ENCODE results near the gene DPF1. TPM values are rescaled to one million over a fixed set of nuclear protein-coding genes. Genes with fewer than 3 reads are reported as not detected.
A peak's percentile ranks its signal among the peaks of the same experiment; 100 is the strongest.

The DPF1 gene
- polyA plus RNA-seq, 3 donors from 2014 or later = not detected

DNA sequence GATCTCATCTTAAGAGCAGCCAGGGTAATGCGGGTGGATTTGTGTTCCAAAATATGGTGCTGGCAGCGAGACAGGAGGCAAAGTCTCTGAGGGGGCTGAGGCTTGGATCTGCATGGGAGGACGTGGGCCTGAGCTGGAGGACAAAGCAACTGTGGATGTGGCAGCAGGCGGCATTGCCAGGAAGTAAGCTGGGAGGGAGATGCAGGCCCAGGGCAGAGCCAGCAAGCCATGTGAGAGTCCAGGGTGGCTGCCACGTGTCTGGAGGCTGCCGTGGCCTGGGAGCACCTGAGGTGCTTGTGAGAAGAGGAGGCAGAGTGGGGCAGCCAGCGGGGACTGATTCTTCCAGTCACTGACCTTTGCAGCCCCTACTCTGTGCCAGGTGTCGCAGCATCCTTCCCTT is 52.0 kb downstream of the DPF1 start:
- no peak overlapping the region for H3K4me3 Mint-ChIP-seq
- H3K36me3 Mint-ChIP-seq = peaks cover 3 to 8% (median 5%) of the 10 kb centered on the region in 3 donors
- no peaks in the 10 kb centered on the region for H3K27me3 Mint-ChIP-seq (ENCODE audit: low read depth in 3 of 3)
- H3K9me3 Mint-ChIP-seq = no peaks in the 10 kb centered on the region
- peak overlapping the region in 2 of 6 donors; percentile 14 to 23 for H3K27ac Mint-ChIP-seq
- H3K4me1 Mint-ChIP-seq = no peaks in the 10 kb centered on the region
- no peak for DNase-seq

DNA sequence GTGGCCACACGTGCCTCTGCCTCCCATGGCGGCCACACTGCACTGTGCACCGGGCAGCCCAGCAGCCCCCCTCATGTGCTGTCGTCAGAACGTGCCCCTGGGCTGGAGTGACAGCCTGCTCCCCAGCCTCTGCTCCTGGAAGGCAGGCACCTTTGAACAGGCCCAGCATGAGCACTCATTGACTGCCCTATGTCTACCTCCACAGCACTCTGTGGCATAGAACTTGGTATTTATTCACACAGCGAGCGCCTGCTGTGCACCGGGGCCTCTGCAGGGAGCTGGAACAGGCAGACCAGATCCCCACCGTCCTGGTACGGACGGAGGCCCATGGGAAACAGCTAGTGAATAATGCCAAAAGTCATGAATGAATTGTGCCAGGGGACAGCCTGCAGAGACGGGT is 53.7 kb downstream of the DPF1 start:
- Mint-ChIP-seq H3K4me3 (no peak overlapping the region), H3K9me3 (no peaks in the 10 kb centered on the region), H3K27me3 (ENCODE audit: low read depth in 3 of 3) (no peaks in the 10 kb centered on the region), H3K4me1 (no peaks in the 10 kb centered on the region), H3K36me3 (peaks cover 5 to 14% (median 13%) of the 10 kb centered on the region in 3 donors), H3K27ac (no peak overlapping the region)
- DNase-seq = no peak

DNA sequence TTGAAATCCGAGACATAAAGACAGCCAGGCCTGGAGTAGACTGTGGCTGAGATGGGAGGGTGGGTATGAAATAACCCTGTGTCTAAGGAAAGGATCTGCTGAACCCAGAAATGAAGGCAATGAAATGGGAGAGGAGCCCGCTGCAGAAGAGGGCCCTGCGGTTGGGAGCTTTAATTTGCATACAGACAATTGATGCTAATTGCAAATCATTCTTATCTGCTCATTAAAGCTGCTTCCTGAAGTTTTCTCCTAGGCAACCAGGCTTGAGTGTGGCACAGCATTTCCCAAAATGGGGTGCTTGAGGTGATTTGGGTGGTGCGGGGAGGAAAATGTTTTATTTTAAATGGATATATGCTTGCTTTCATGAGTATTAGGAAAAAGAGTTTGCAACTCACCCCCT is 55.4 kb downstream of the DPF1 start:
- no peaks in the 10 kb centered on the region for H3K9me3 Mint-ChIP-seq
- no peak overlapping the region for H3K27ac Mint-ChIP-seq
- H3K4me1 Mint-ChIP-seq = no peaks in the 10 kb centered on the region
- H3K27me3 Mint-ChIP-seq (ENCODE audit: low read depth in 3 of 3) = no peaks in the 10 kb centered on the region
- H3K4me3 Mint-ChIP-seq = no peak overlapping the region
- peaks cover 11 to 26% (median 20%) of the 10 kb centered on the region in 3 donors for H3K36me3 Mint-ChIP-seq
- no peak for DNase-seq

- no peaks in the 10 kb centered on the region for H3K27me3 Mint-ChIP-seq (ENCODE audit: low read depth in 3 of 3)
- H3K36me3 Mint-ChIP-seq = peaks cover 21 to 49% (median 41%) of the 10 kb centered on the region in 3 donors
- DNase-seq = no peak
- H3K27ac Mint-ChIP-seq = no peak overlapping the region
- H3K9me3 Mint-ChIP-seq = peaks cover 0 to 7% (median 0%) of the 10 kb centered on the region in 6 donors
- no peaks in the 10 kb centered on the region for H3K4me1 Mint-ChIP-seq
- no peak overlapping the region for H3K4me3 Mint-ChIP-seq
These were observed 58.7 kb downstream of the DPF1 start for GRCh38 chr19:38165335-38165734.

GRCh38 chr19:38164526-38164925 is 59.5 kb downstream of the DPF1 start:
- H3K9me3 Mint-ChIP-seq = peaks cover 0 to 7% (median 0%) of the 10 kb centered on the region in 6 donors
- peaks cover 21 to 49% (median 41%) of the 10 kb centered on the region in 3 donors for H3K36me3 Mint-ChIP-seq
- H3K27ac Mint-ChIP-seq = no peak overlapping the region
- no peaks in the 10 kb centered on the region for H3K27me3 Mint-ChIP-seq (ENCODE audit: low read depth in 3 of 3)
- no peak for DNase-seq
- no peak overlapping the region for H3K4me3 Mint-ChIP-seq
- no peaks in the 10 kb centered on the region for H3K4me1 Mint-ChIP-seq

- H3K4me1 Mint-ChIP-seq = no peaks in the 10 kb centered on the region
- peaks cover 0 to 7% (median 0%) of the 10 kb centered on the region in 6 donors for H3K9me3 Mint-ChIP-seq
- H3K27me3 Mint-ChIP-seq (ENCODE audit: low read depth in 3 of 3) = no peaks in the 10 kb centered on the region
- no peak overlapping the region for H3K4me3 Mint-ChIP-seq
- no peak overlapping the region for H3K27ac Mint-ChIP-seq
- no peak for DNase-seq
- peaks cover 21 to 49% (median 42%) of the 10 kb centered on the region in 3 donors for H3K36me3 Mint-ChIP-seq
These were observed 60.4 kb downstream of the DPF1 start for GRCh38 chr19:38163419-38164290.

DNA sequence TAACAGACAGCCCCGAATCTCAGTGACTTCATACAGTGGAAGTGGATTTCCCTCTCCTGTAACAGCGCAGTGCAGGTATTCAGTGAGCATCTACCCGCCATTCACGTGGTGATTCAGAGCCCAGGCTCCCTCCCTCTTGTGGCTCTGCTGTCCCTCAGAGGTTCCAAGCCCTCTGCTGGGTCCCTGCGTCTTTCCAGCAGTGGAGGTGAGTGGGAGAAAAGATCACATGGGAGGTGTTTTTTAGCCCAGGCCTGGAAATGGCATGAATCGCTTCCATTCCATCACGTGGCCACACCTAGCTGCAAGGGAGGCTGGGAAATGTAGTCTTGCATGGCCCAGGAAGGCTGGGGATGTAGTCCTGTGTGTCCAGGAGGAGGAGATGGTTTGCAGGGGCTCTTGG is 61.4 kb downstream of the DPF1 start:
- Mint-ChIP-seq H3K4me3 (no peak overlapping the region), H3K27ac (no peak overlapping the region), H3K4me1 (no peaks in the 10 kb centered on the region), H3K36me3 (peaks cover 21 to 52% (median 46%) of the 10 kb centered on the region in 3 donors), H3K27me3 (ENCODE audit: low read depth in 3 of 3) (no peaks in the 10 kb centered on the region), H3K9me3 (peaks cover 0 to 7% (median 0%) of the 10 kb centered on the region in 6 donors)
- DNase-seq = no peak

GRCh38 chr19:38162094-38162493 is 61.9 kb downstream of the DPF1 start:
- Mint-ChIP-seq H3K27ac (no peak overlapping the region), H3K27me3 (ENCODE audit: low read depth in 3 of 3) (no peaks in the 10 kb centered on the region), H3K9me3 (peaks cover 0 to 7% (median 0%) of the 10 kb centered on the region in 6 donors), H3K4me3 (no peak overlapping the region), H3K36me3 (peaks cover 21 to 52% (median 46%) of the 10 kb centered on the region in 3 donors), H3K4me1 (no peaks in the 10 kb centered on the region)
- DNase-seq = no peak

Other genes with a start within 250 kb of the DPF1 start
- 1 to 10 TPM in 2 of 3 donors, under 1 TPM in 1; 0.72 to 5.7 (median 1.9) TPM for gene PPP1R14A, start 32.2 kb upstream of the DPF1 start, polyA plus RNA-seq
- 10 to 100 TPM in 2 of 3 donors, 1 to 10 TPM in 1; 4.3 to 29.1 (median 22.4) TPM for gene SPINT2, start 40.4 kb upstream of the DPF1 start, polyA plus RNA-seq
- 1 to 10 TPM in 1 of 3 donors, not detected in 2; 2.8 TPM for gene C19orf33, start 80.0 kb upstream of the DPF1 start, polyA plus RNA-seq
- gene YIF1B, start 91.7 kb upstream of the DPF1 start, polyA plus RNA-seq = 10 to 100 TPM; 47.7 to 82.5 (median 54.9) TPM
- 1 to 10 TPM in 2 of 3 donors, under 1 TPM in 1; 0.93 to 1.2 (median 1.0) TPM for gene KCNK6, start 95.6 kb upstream of the DPF1 start, polyA plus RNA-seq
- gene CATSPERG, start 111.6 kb upstream of the DPF1 start, polyA plus RNA-seq = 10 to 100 TPM in 2 of 3 donors, 1 to 10 TPM in 1; 5.3 to 14.0 (median 11.6) TPM
- gene PSMD8, start 150.3 kb upstream of the DPF1 start, polyA plus RNA-seq = 100 to 1,000 TPM; 210 to 298 (median 236) TPM
- gene GGN, start 163.8 kb upstream of the DPF1 start, polyA plus RNA-seq = not detected
- not detected for gene SPRED3, start 164.5 kb upstream of the DPF1 start, polyA plus RNA-seq
- 10 to 100 TPM; 15.7 to 29.9 (median 18.5) TPM for gene FAM98C, start 178.9 kb upstream of the DPF1 start, polyA plus RNA-seq
- under 1 TPM in 2 of 3 donors, not detected in 1; 0.20 to 0.78 TPM for gene RASGRP4, start 202.0 kb upstream of the DPF1 start, polyA plus RNA-seq
- under 1 TPM in 1 of 3 donors, not detected in 2; 0.04 TPM for gene RYR1, start 209.5 kb upstream of the DPF1 start, polyA plus RNA-seq

Data from immature natural killer cell (primary cell).